Measurements from ENCODE around the gene COG8.

DNA sequence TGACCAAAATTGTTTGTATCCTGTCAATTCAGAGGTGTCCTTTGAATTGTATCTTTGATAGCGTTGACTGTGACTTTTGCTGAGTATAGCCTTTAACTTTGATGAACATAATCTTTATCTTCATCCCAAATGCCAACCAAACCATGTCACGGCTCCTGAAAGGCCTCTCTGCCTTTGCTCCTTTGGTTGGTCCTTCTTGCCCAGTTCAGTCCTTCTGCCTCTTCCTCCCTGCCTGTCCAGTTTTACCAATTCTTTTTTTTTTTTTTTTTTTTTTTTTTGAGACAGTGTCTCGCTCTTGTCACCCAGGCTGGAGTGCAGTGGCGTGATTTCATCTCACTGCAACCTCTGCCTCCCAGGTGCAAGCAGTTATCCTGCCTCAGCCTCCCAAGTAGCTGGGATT, 41.1 kb downstream of the COG8 start:
- no peak for TF ChIP-seq POLR2A (IDR thresholded peaks at IDR 0.05)
- TF ChIP-seq, protein P1, sequence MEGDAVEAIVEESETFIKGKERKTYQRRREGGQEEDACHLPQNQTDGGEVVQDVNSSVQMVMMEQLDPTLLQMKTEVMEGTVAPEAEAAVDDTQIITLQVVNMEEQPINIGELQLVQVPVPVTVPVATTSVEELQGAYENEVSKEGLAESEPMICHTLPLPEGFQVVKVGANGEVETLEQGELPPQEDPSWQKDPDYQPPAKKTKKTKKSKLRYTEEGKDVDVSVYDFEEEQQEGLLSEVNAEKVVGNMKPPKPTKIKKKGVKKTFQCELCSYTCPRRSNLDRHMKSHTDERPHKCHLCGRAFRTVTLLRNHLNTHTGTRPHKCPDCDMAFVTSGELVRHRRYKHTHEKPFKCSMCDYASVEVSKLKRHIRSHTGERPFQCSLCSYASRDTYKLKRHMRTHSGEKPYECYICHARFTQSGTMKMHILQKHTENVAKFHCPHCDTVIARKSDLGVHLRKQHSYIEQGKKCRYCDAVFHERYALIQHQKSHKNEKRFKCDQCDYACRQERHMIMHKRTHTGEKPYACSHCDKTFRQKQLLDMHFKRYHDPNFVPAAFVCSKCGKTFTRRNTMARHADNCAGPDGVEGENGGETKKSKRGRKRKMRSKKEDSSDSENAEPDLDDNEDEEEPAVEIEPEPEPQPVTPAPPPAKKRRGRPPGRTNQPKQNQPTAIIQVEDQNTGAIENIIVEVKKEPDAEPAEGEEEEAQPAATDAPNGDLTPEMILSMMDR (IDR thresholded peaks at IDR 0.05 in 4 of 5, conservative IDR thresholded peaks at IDR 0.05 in 1 of 5) = no peak

Measured in gastrocnemius medialis (tissue), 4 donors.